Karpas-422 (cell line): ENCODE data around the gene P4HA2. TPM values are rescaled to one million over a fixed set of nuclear protein-coding genes. Genes with fewer than 3 reads are reported as not detected.

Source experiments
- DNase-seq: peaks from one replicate; pipeline ENCODE4 v3.0.0-alpha.2; 2015
- H2AFZ ChIP-seq: fragments of 200-600 bp; sonication (generic); 2 replicates; pipeline ENCODE4 v1.6.1; 2014; ENCODE audit warnings: antibody characterized with exemption, low read length, mixed read lengths
- H3K27ac ChIP-seq: fragments of 200-600 bp; sonication (generic); 2 replicates; pipeline ENCODE4 v1.5.1; 2014; ENCODE audit warnings: mild to moderate bottlenecking, low read length, moderate library complexity
- H3K27me3 ChIP-seq: fragments of 200-600 bp; sonication (generic); 2 replicates; pipeline ENCODE4 v1.6.1; 2014; ENCODE audit warnings: low read length, mixed read lengths
- H3K36me3 ChIP-seq: fragments of 200-600 bp; sonication (generic); 2 replicates; pipeline ENCODE4 v1.6.1; 2014; ENCODE audit warnings: low read length, mixed read lengths; ENCODE audit not compliant: insufficient read depth
- H3K4me1 ChIP-seq: fragments of 200-600 bp; sonication (generic); 2 replicates; pipeline ENCODE4 v1.6.1; 2014; ENCODE audit warnings: mild to moderate bottlenecking, low read length, mixed read lengths
- H3K4me2 ChIP-seq: fragments of 200-600 bp; sonication (generic); 2 replicates; pipeline ENCODE4 v1.6.1; 2014; ENCODE audit warnings: low read length, low read depth, mild to moderate bottlenecking; ENCODE audit not compliant: poor library complexity, severe bottlenecking
- H3K4me3 ChIP-seq: fragments of 200-600 bp; sonication (generic); 2 replicates; pipeline ENCODE4 v1.5.1; 2014; ENCODE audit warnings: mild to moderate bottlenecking, antibody characterized with exemption, low read length, mixed read lengths
- H3K79me2 ChIP-seq: fragments of 200-600 bp; sonication (generic); 2 replicates; pipeline ENCODE4 v1.6.1; 2014; ENCODE audit warnings: mild to moderate bottlenecking, low read length, mixed read lengths
- H3K9ac ChIP-seq: fragments of 200-600 bp; sonication (generic); 2 replicates; pipeline ENCODE4 v1.6.0; 2014; ENCODE audit warnings: low read length
- H3K9me2 ChIP-seq: fragments of 200-600 bp; sonication (generic), shearing (Covaris generic); replicated peaks from 2 replicates; pipeline ENCODE4 v1.6.0; 2014; ENCODE audit warnings: mild to moderate bottlenecking, low read length, moderate library complexity; ENCODE audit not compliant: insufficient read depth
- H3K9me3 ChIP-seq: fragments of 300-700, 200-600 bp; sonication (generic); 2 replicates; pipeline ENCODE4 v1.6.1; 2014; ENCODE audit warnings: low read length, mixed read lengths
- H4K20me1 ChIP-seq: fragments of 200-600 bp; sonication (generic); 2 replicates; pipeline ENCODE4 v1.6.1; 2014; ENCODE audit warnings: mild to moderate bottlenecking, antibody characterized with exemption, low read length, low read depth; ENCODE audit not compliant: insufficient read depth
- total RNA-seq: library from RNA; depleted of rRNA; stranded (reverse); fragments of >200 nt; shearing (Covaris generic); gene quantifications from 2 replicates; pipeline ENCODE4 v1.2.3, GENCODE V29; 2014; ENCODE audit warnings: low replicate concordance

Gene P4HA2
- total RNA-seq, 1 experiment from 2014 or later: not detected

DNA sequence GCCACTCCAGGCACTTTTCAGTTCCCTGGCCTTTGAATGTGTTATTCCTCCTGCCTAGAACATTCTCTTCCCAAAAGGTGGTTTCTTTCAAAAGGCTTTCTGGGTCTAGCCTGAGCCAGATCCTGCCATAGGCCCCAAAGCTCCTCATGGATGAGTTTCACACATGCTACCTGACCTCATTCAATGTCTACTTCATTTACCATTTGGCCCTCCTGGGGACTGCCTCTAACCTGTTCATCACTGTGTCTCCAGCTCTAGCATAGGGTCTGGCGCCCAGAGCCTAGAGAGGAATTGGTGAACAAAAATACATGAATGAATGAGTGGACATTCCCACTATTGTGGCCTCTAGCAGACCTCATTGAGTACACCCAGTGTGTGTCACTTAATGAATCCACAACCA, 5.4 kb upstream of the P4HA2 start:
- Histone ChIP-seq H3K4me1 (peaks cover 10% of the 10 kb centered on the region), H3K27me3 (no peaks in the 10 kb centered on the region)
- no peak for DNase-seq

GRCh38 chr5:132232465-132232864, 4.8 kb upstream of the P4HA2 start:
- H3K9me2 ChIP-seq: no peaks in the 10 kb centered on the region
- no peaks in the 10 kb centered on the region for H3K36me3 ChIP-seq
- H3K4me3 ChIP-seq: no peak overlapping the region
- H3K4me2 ChIP-seq: no peak overlapping the region
- H3K4me1 ChIP-seq: peaks cover 4% of the 10 kb centered on the region
- no peaks in the 10 kb centered on the region for H3K9me3 ChIP-seq
- H3K79me2 ChIP-seq: no peaks in the 10 kb centered on the region
- H4K20me1 ChIP-seq: no peaks in the 10 kb centered on the region
- H3K9ac ChIP-seq: no peak overlapping the region
- DNase-seq: no peak
- no peak overlapping the region for H2AFZ ChIP-seq
- no peak overlapping the region for H3K27ac ChIP-seq
- H3K27me3 ChIP-seq: no peaks in the 10 kb centered on the region

More for the DNA sequence above, 5.4 kb upstream of the P4HA2 start:
- H4K20me1 ChIP-seq: no peaks in the 10 kb centered on the region
- no peaks in the 10 kb centered on the region for H3K79me2 ChIP-seq
- H3K27ac ChIP-seq: no peak overlapping the region
- H3K36me3 ChIP-seq: no peaks in the 10 kb centered on the region
- no peak overlapping the region for H2AFZ ChIP-seq
- H3K9me2 ChIP-seq: no peaks in the 10 kb centered on the region
- no peak overlapping the region for H3K4me3 ChIP-seq
- H3K9ac ChIP-seq: no peak overlapping the region
- no peaks in the 10 kb centered on the region for H3K9me3 ChIP-seq
- H3K4me2 ChIP-seq: no peak overlapping the region

DNA sequence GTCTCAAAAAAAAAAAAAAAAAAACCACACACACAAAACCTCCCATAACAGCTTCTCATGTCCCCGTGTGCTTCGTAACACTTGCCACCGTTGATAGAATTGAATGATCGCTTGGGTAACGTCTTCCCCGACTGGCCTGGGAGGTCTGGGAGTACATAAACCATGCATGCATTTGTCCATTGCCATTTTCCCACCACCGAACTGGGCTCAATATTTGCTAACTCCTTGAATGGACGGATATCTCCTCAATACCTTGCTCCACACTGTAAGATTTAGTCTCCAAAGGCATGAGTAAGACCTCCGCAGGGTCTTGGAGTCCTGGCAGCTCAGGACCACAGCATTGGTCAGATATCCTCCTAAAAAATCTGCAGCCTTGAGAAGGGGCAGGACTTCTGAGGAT, 3.2 kb upstream of the P4HA2 start:
- H3K4me1 ChIP-seq: no peaks in the 10 kb centered on the region
- H3K9me3 ChIP-seq: no peaks in the 10 kb centered on the region
- no peaks in the 10 kb centered on the region for H3K79me2 ChIP-seq
- no peaks in the 10 kb centered on the region for H4K20me1 ChIP-seq
- DNase-seq: no peak
- H3K4me2 ChIP-seq: no peak overlapping the region
- no peak overlapping the region for H3K4me3 ChIP-seq
- H3K27me3 ChIP-seq: no peaks in the 10 kb centered on the region
- H3K27ac ChIP-seq: no peak overlapping the region
- no peaks in the 10 kb centered on the region for H3K9me2 ChIP-seq
- no peak overlapping the region for H2AFZ ChIP-seq
- no peak overlapping the region for H3K9ac ChIP-seq
- no peaks in the 10 kb centered on the region for H3K36me3 ChIP-seq

GRCh38 chr5:132229236-132229635, 1.6 kb upstream of the P4HA2 start:
- H3K9me2 ChIP-seq: no peaks in the 10 kb centered on the region
- DNase-seq: no peak
- H3K4me3 ChIP-seq: no peak overlapping the region
- no peaks in the 10 kb centered on the region for H4K20me1 ChIP-seq
- H3K27ac ChIP-seq: no peak overlapping the region
- no peak overlapping the region for H3K4me2 ChIP-seq
- no peaks in the 10 kb centered on the region for H3K9me3 ChIP-seq
- no peaks in the 10 kb centered on the region for H3K36me3 ChIP-seq
- H3K4me1 ChIP-seq: no peaks in the 10 kb centered on the region
- no peak overlapping the region for H3K9ac ChIP-seq
- no peaks in the 10 kb centered on the region for H3K27me3 ChIP-seq
- H2AFZ ChIP-seq: no peak overlapping the region
- no peaks in the 10 kb centered on the region for H3K79me2 ChIP-seq

GRCh38 chr5:132228241-132229035, 785 bp upstream of the P4HA2 start:
- H3K9me3 ChIP-seq: no peaks in the 10 kb centered on the region
- no peak for DNase-seq
- no peaks in the 10 kb centered on the region for H3K4me1 ChIP-seq
- no peaks in the 10 kb centered on the region for H3K9me2 ChIP-seq
- no peak overlapping the region for H3K27ac ChIP-seq
- no peak overlapping the region for H3K4me3 ChIP-seq
- H3K9ac ChIP-seq: no peak overlapping the region
- no peaks in the 10 kb centered on the region for H3K79me2 ChIP-seq
- H3K27me3 ChIP-seq: no peaks in the 10 kb centered on the region
- H2AFZ ChIP-seq: no peak overlapping the region
- no peaks in the 10 kb centered on the region for H4K20me1 ChIP-seq
- no peaks in the 10 kb centered on the region for H3K36me3 ChIP-seq
- H3K4me2 ChIP-seq: no peak overlapping the region

DNA sequence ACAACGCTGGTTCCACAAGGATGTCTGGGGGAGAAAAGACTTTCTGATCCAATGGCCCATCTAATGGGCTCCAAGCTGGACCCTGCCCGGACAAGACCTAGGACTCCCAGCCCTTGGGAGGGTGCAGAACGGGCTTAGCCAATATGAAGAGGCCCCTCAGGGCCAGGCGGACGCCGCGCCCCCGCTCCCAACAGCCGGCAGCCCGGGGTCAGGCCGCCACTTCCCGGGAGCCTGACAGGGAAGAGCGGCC, 493 bp downstream of the P4HA2 start:
- Histone ChIP-seq H3K27me3 (no peaks in the 10 kb centered on the region), H3K4me2 (no peak overlapping the region), H3K9ac (no peak overlapping the region), H4K20me1 (no peaks in the 10 kb centered on the region), H3K9me3 (no peaks in the 10 kb centered on the region), H3K79me2 (no peaks in the 10 kb centered on the region), H3K9me2 (no peaks in the 10 kb centered on the region), H3K4me3 (no peak overlapping the region), H3K27ac (no peak overlapping the region), H2AFZ (no peak overlapping the region), H3K36me3 (no peaks in the 10 kb centered on the region), H3K4me1 (peaks cover 9% of the 10 kb centered on the region)
- no peak for DNase-seq

GRCh38 chr5:132226516-132227234, 978 bp downstream of the P4HA2 start:
- no peak overlapping the region for H2AFZ ChIP-seq
- H3K4me3 ChIP-seq: no peak overlapping the region

GRCh38 chr5:132225165-132226032, 2.3 kb downstream of the P4HA2 start:
- Histone ChIP-seq H4K20me1 (no peaks in the 10 kb centered on the region), H2AFZ (no peak overlapping the region), H3K9me2 (no peaks in the 10 kb centered on the region), H3K4me2 (no peak overlapping the region), H3K27me3 (no peaks in the 10 kb centered on the region), H3K9ac (no peak overlapping the region), H3K9me3 (no peaks in the 10 kb centered on the region), H3K4me1 (peaks cover 11% of the 10 kb centered on the region), H3K36me3 (no peaks in the 10 kb centered on the region), H3K79me2 (no peaks in the 10 kb centered on the region), H3K4me3 (no peak overlapping the region), H3K27ac (no peak overlapping the region)
- no peak for DNase-seq

More at GRCh38 chr5:132226516-132227234, 978 bp downstream of the P4HA2 start:
- no peaks in the 10 kb centered on the region for H3K79me2 ChIP-seq
- no peak for DNase-seq
- H3K36me3 ChIP-seq: no peaks in the 10 kb centered on the region
- H3K9me3 ChIP-seq: no peaks in the 10 kb centered on the region
- H3K4me1 ChIP-seq: peaks cover 11% of the 10 kb centered on the region
- H3K4me2 ChIP-seq: no peak overlapping the region
- H4K20me1 ChIP-seq: no peaks in the 10 kb centered on the region
- H3K9ac ChIP-seq: no peak overlapping the region
- no peaks in the 10 kb centered on the region for H3K27me3 ChIP-seq
- H3K9me2 ChIP-seq: no peaks in the 10 kb centered on the region
- no peak overlapping the region for H3K27ac ChIP-seq
